Adrenal gland (tissue), 12 donors: ENCODE data around the gene OBSL1. TPM values are rescaled to one million over a fixed set of nuclear protein-coding genes. Genes with fewer than 3 reads are reported as not detected.

ENCODE experiments used
- DNase-seq, 7 donors: peaks; one replicate each; pipeline ENCODE4 v3.0.0-alpha.2; 2019 to 2020
- H3K27ac ChIP-seq, 5 donors: fragments of 200-600 bp; sonication (generic) in 4 of 5; 1 replicate in 3 of 5; 2 replicates in 2 of 5; pipeline versions ENCODE4 v1.5.1 to v1.8.0; 2016 to 2020; ENCODE audit warnings: mild to moderate bottlenecking in 1 of 5
- H3K27me3 ChIP-seq: fragments of 200-600 bp; 2 replicates; pipeline ENCODE4 v1.8.0; 2021
- H3K36me3 ChIP-seq, 2 donors: fragments of 200-600 bp; replicated peaks in 1 of 2; 1 replicate in 1 of 2; 2 replicates in 1 of 2; pipeline versions ENCODE4 v1.5.1 to v1.8.0; 2018 to 2022
- H3K4me1 ChIP-seq, 2 donors: fragments of 200-600 bp; replicated peaks in 1 of 2; 1 replicate in 1 of 2; 2 replicates in 1 of 2; pipeline versions ENCODE4 v1.5.1 to v1.8.0; 2018 to 2021
- H3K4me3 ChIP-seq, 4 donors: fragments of 200-600 bp; sonication (generic) in 3 of 4; one replicate each; pipeline ENCODE4 v1.5.1; 2016 to 2018
- H3K9me3 ChIP-seq, 3 donors: fragments of 200-600 bp; sonication (generic) in 1 of 3; replicated peaks in 1 of 3; 1 replicate in 2 of 3; 2 replicates in 1 of 3; pipeline versions ENCODE4 v1.5.1 to v1.8.0; 2016 to 2021
- POLR2A ChIP-seq, 2 donors: fragments of 450-650 bp; IDR thresholded peaks; one replicate each; pipeline ENCODE4 v1.6.1; 2017; ENCODE audit warnings: antibody characterized with exemption in 2 of 2, mild to moderate bottlenecking in 2 of 2, moderate library complexity in 1 of 2
- WGBS, 4 donors: extraction: QIAGEN DNeasy Blood & Tissue Kit in 2 of 4; methylation state at CpG; one replicate each; pipeline versions ENCODE4 v1.1.5 to v1.1.7; 2013 to 2017; 5-methylcytosine and 5-hydroxymethylcytosine counted together
- intact Hi-C, 2 donors: fragments of 100-400 bp; cut with DNase I; formaldehyde crosslinking; loops; one replicate each; pipeline versions ENCODE4 v1.14.1 to v1.15.0; 2022 to 2023
- polyA plus RNA-seq, 3 donors: library from polyadenylated mRNA; stranded (reverse); fragments of 200-250 nt in 2 of 3; fragments of 350-450 nt in 1 of 3; fragmentation: Illumina TruSeq in 1 of 3; extraction: RNeasy Lipid Tissue Mini Kit (QIAGEN cat#74804) in 1 of 3; gene quantifications; one replicate each; pipeline ENCODE4 v1.2.3, GENCODE V29; 2013 to 2014
- total RNA-seq, 9 donors: library from RNA; depleted of rRNA in 4 of 9; stranded (reverse); fragments of >200 nt in 4 of 9; fragments of 120-200 nt in 1 of 9; fragmentation: NEBNext Ultra II Directional in 1 of 9; extraction: Animal tissue kit (Norgen Biotek cat#: 25700) in 1 of 9; gene quantifications; one replicate each; pipeline versions ENCODE4 v1.1.0 to v1.2.4, GENCODE V29; 2013 to 2023
- TF ChIP-seq, protein P1 (sequence below), 6 experiments: fragments of 450-650 bp in 4 of 6; fragments of 200-600 bp in 2 of 6; sonication (generic) in 1 of 6; IDR thresholded peaks; 1 replicate in 5 of 6; 2 replicates in 1 of 6; pipeline versions ENCODE4 v1.5.1 to v1.8.0; 2016 to 2021; ENCODE audit warnings: antibody characterized with exemption in 6 of 6, mild to moderate bottlenecking in 2 of 6, moderate library complexity in 1 of 6
- donor health status: healthy with polysubstance abuse.
- donor health status: Bipolar disorder and iron deficiency.
- donor health status: DM: yes; HTN: yes; CAD: no.
- donor health status: DM: no; HTN: no; CAD: no.
- donor health status: DM: no; HTN: no; CAD: no.
- donor health status: DM: yes; HTN: yes; CAD: no.

Gene OBSL1
- total and polyA plus RNA-seq, 12 donors: 63.9 to 427 (median 181) TPM

- no peak overlapping the region for H3K27ac ChIP-seq
- no peaks in the 10 kb centered on the region for H3K4me1 ChIP-seq
- no peaks in the 10 kb centered on the region for H3K36me3 ChIP-seq
- DNase-seq: no peak
- 75 to 86% (median 79%) methylated on average over 2 of the region's 2 CpGs for WGBS, 4 donors
- no peaks in the 10 kb centered on the region for H3K27me3 ChIP-seq
- H3K4me3 ChIP-seq: no peak overlapping the region
- TF ChIP-seq, protein P1, sequence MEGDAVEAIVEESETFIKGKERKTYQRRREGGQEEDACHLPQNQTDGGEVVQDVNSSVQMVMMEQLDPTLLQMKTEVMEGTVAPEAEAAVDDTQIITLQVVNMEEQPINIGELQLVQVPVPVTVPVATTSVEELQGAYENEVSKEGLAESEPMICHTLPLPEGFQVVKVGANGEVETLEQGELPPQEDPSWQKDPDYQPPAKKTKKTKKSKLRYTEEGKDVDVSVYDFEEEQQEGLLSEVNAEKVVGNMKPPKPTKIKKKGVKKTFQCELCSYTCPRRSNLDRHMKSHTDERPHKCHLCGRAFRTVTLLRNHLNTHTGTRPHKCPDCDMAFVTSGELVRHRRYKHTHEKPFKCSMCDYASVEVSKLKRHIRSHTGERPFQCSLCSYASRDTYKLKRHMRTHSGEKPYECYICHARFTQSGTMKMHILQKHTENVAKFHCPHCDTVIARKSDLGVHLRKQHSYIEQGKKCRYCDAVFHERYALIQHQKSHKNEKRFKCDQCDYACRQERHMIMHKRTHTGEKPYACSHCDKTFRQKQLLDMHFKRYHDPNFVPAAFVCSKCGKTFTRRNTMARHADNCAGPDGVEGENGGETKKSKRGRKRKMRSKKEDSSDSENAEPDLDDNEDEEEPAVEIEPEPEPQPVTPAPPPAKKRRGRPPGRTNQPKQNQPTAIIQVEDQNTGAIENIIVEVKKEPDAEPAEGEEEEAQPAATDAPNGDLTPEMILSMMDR (IDR thresholded peaks at IDR 0.05): no peak
- no peak for TF ChIP-seq POLR2A (IDR thresholded peaks at IDR 0.05)
- H3K9me3 ChIP-seq: no peaks in the 10 kb centered on the region
- intact Hi-C loops: no loop called here
These were observed 10.0 kb upstream of the OBSL1 start for GRCh38 chr2:219581346-219581745.

GRCh38 chr2:219578811-219579613 is 7.7 kb upstream of the OBSL1 start:
- H3K36me3 ChIP-seq: no peaks in the 10 kb centered on the region
- no peaks in the 10 kb centered on the region for H3K4me1 ChIP-seq
- peak in 1 of 7 donors; percentile 54 for DNase-seq
- TF ChIP-seq, protein P1 (IDR thresholded peaks at IDR 0.05): no peak
- intact Hi-C loops: no loop called here
- 72 to 76% (median 75%) methylated on average over 8 of the region's 8 CpGs for WGBS, 4 donors
- H3K9me3 ChIP-seq: no peaks in the 10 kb centered on the region
- no peak overlapping the region for H3K4me3 ChIP-seq
- peak overlapping the region in 2 of 5 donors; percentile 1 to 54 for H3K27ac ChIP-seq
- H3K27me3 ChIP-seq: no peaks in the 10 kb centered on the region

- no peaks in the 10 kb centered on the region for H3K36me3 ChIP-seq
- H3K4me1 ChIP-seq: peaks cover 0 to 7% of the 10 kb centered on the region in 2 donors
- TF ChIP-seq, protein P1 (IDR thresholded peaks at IDR 0.05): no peak
- TF ChIP-seq POLR2A (IDR thresholded peaks at IDR 0.05): no peak
- no peak overlapping the region for H3K4me3 ChIP-seq
- no peaks in the 10 kb centered on the region for H3K9me3 ChIP-seq
- intact Hi-C loops: no loop called here
- H3K27ac ChIP-seq: no peak overlapping the region
- H3K27me3 ChIP-seq: no peaks in the 10 kb centered on the region
- 41 to 49% (median 46%) methylated on average over 12 to 15 of the region's 15 CpGs for whole genome bisulfite sequencing, 4 donors
- DNase-seq: peak in 2 of 7 donors; percentile 41 to 54
These were observed 5.4 kb upstream of the OBSL1 start for GRCh38 chr2:219576505-219577388.
